HEK293T (cell line): ENCODE data around the gene VAV2.

ENCODE experiments used
- FOXK2 ChIP-seq: fragments of 450-650 bp; IDR thresholded peaks from 2 replicates; pipeline ENCODE4 v1.6.1; 2016; ENCODE audit warnings: mild to moderate bottlenecking
- SP1 ChIP-seq: fragments of 450-650 bp; IDR thresholded peaks from 2 replicates; pipeline ENCODE4 v1.6.1; 2017
- ZNF384 ChIP-seq: fragments of 450-650 bp; IDR thresholded peaks from 2 replicates; pipeline ENCODE4 v1.6.1; 2016

GRCh38 chr9:134004131-134004873 is 12.2 kb upstream of the VAV2 start:
- TF ChIP-seq ZNF384 = no peak
- no peak for TF ChIP-seq FOXK2
- TF ChIP-seq SP1 = no peak
